Ovary (tissue), 3 donors: ENCODE measurements around the gene GNB1.

Source experiments
- POLR2A ChIP-seq: fragments of 450-650 bp; IDR thresholded peaks from one replicate; pipeline ENCODE4 v1.6.1; 2017; ENCODE audit warnings: antibody characterized with exemption, mild to moderate bottlenecking, moderate library complexity
- TF ChIP-seq, protein P1 (sequence below), 3 donors: fragments of 450-650 bp in 2 of 3; fragments of 200-600 bp in 1 of 3; IDR thresholded peaks; one replicate each; pipeline versions ENCODE4 v1.5.1 to v1.8.0; 2016 to 2022; ENCODE audit warnings: antibody characterized with exemption in 3 of 3, mild to moderate bottlenecking in 1 of 3
- donor health status: DM: no; HTN: no; CAD: no.

DNA sequence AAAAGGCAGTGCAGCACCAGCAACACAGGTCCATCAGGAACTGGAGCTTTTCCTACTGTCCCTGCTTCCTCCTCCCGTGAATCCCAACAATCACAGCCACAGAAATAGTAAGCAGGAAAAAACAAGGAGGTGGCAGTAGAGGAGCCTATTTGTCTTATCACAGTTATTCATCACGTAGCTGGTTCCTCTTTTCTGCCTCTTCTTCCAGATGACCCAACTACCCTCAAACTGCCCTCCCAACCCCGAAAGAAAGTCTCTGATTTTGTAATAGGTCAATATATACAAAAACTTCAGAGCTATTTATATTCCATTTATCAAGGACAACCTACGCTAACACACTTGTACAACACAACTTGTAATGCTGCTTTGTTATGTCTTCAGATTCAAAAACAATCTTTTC is 21.4 kb downstream of the GNB1 start:
- TF ChIP-seq, protein P1, sequence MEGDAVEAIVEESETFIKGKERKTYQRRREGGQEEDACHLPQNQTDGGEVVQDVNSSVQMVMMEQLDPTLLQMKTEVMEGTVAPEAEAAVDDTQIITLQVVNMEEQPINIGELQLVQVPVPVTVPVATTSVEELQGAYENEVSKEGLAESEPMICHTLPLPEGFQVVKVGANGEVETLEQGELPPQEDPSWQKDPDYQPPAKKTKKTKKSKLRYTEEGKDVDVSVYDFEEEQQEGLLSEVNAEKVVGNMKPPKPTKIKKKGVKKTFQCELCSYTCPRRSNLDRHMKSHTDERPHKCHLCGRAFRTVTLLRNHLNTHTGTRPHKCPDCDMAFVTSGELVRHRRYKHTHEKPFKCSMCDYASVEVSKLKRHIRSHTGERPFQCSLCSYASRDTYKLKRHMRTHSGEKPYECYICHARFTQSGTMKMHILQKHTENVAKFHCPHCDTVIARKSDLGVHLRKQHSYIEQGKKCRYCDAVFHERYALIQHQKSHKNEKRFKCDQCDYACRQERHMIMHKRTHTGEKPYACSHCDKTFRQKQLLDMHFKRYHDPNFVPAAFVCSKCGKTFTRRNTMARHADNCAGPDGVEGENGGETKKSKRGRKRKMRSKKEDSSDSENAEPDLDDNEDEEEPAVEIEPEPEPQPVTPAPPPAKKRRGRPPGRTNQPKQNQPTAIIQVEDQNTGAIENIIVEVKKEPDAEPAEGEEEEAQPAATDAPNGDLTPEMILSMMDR (IDR thresholded peaks at IDR 0.05): no peak
- TF ChIP-seq POLR2A: no peak
